ENCODE data around the gene SESTD1. TPM values are rescaled to one million over a fixed set of nuclear protein-coding genes. Genes with fewer than 3 reads are reported as not detected.

Gene SESTD1
- total RNA-seq, 2 donors from 2014 or later, result 51.3 to 75.4 TPM

DNA sequence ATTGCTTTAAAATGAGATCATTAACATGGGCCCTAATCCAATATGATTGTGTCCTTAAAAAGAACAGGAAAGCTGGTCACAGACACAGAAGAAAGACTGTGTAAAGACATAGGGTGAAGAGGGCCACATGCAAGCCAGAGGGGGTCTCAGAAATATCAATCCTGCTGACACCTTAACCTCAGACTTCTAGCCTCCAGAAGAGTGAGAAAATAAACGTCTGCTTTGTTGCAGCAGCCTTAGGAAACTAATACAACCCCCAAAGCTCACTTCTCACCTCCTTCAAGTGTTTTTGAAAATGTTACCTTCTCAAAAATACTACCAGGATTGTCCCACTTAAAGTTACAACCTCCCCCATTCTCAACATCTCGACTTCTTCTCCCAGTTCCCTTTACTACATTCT lies 39.8 kb upstream of the SESTD1 start:
- no peak overlapping the region for H3K27ac Mint-ChIP-seq
- no peak overlapping the region for H3K9ac ChIP-seq (ENCODE audit: extremely low read depth, low read length, poor library complexity, severe bottlenecking)
- H3K27me3 ChIP-seq (ENCODE audit: control insufficient read depth, insufficient read depth, low read length, poor library complexity, severe bottlenecking), result no peaks in the 10 kb centered on the region
- no peaks in the 10 kb centered on the region for H3K36me3 ChIP-seq (ENCODE audit: control insufficient read depth, insufficient read depth, low read length)
- H3K27ac ChIP-seq (ENCODE audit: low read depth, low read length), result no peak overlapping the region
- TF ChIP-seq, protein P1, sequence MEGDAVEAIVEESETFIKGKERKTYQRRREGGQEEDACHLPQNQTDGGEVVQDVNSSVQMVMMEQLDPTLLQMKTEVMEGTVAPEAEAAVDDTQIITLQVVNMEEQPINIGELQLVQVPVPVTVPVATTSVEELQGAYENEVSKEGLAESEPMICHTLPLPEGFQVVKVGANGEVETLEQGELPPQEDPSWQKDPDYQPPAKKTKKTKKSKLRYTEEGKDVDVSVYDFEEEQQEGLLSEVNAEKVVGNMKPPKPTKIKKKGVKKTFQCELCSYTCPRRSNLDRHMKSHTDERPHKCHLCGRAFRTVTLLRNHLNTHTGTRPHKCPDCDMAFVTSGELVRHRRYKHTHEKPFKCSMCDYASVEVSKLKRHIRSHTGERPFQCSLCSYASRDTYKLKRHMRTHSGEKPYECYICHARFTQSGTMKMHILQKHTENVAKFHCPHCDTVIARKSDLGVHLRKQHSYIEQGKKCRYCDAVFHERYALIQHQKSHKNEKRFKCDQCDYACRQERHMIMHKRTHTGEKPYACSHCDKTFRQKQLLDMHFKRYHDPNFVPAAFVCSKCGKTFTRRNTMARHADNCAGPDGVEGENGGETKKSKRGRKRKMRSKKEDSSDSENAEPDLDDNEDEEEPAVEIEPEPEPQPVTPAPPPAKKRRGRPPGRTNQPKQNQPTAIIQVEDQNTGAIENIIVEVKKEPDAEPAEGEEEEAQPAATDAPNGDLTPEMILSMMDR (conservative IDR thresholded peaks at IDR 0.05), result no peak
- H3K9me3 Mint-ChIP-seq, result peaks cover 12% of the 10 kb centered on the region
- H3K4me3 ChIP-seq (ENCODE audit: low read length), result no peak overlapping the region
- H3K4me1 Mint-ChIP-seq, result no peaks in the 10 kb centered on the region
- no peaks in the 10 kb centered on the region for H3K4me1 ChIP-seq (ENCODE audit: control insufficient read depth, insufficient read depth, low read length)
- H3K36me3 Mint-ChIP-seq (ENCODE audit: low read depth), result peaks cover 3% of the 10 kb centered on the region
- no peaks in the 10 kb centered on the region for H3K9me3 ChIP-seq (ENCODE audit: control insufficient read depth, low read length)
- no peak overlapping the region for H3K4me3 Mint-ChIP-seq
- H3K27me3 Mint-ChIP-seq (ENCODE audit: insufficient read depth), result no peaks in the 10 kb centered on the region
- WGBS, 2 experiments (ENCODE audit: insufficient coverage in 1 of 2, insufficient read length in 1 of 2), result 91% methylated on average over 2 of the region's 2 CpGs; no CpG with 5 or more reads in 1 of the 2 experiments
- no peak for DNase-seq

DNA sequence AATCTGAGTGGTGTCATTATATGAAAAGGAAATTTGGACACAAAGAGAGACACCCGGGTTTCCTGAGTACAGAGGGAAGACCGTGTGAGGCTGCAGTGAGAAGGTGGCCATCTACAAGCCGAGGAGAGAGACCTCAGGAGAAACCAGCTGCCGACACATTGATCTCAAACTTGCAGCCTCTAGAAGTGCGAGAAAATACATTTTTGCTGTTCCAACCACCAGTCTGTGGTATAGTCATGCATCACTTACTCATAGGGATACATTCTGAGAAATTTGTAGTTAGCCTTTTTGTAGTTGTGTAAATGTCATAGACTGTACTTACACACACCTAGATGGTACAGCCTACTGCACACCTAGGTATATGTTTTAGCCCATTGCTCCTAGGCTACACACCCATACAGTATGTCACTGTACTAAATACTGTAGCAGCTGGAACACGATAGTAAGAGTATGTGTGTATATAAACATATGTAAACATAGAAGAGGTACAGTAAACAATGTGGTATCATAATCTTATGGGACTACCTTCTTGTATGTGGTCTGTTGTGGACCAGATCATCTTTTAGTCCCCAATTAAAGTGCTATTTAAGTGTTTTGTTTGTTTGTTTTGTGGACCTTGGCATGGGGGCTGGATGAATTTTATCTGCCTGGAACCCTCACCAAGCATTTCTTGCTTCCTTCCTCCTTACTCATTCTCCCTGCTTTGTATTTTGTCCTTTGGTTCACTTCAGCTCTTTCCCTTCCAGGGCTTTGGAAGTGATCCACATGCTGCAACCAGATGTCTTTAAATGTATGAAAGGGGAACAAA lies 38.3 kb upstream of the SESTD1 start:
- no peak for DNase-seq
- Mint-ChIP-seq H3K4me3 (no peak overlapping the region), H3K9me3 (peaks cover 12% of the 10 kb centered on the region), H3K36me3 (ENCODE audit: low read depth) (peaks cover 3% of the 10 kb centered on the region), H3K4me1 (no peaks in the 10 kb centered on the region), H3K27me3 (ENCODE audit: insufficient read depth) (no peaks in the 10 kb centered on the region), H3K27ac (no peak overlapping the region)
- Histone ChIP-seq H3K4me1 (ENCODE audit: control insufficient read depth, insufficient read depth, low read length) (no peaks in the 10 kb centered on the region), H3K4me3 (ENCODE audit: low read length) (no peak overlapping the region), H3K9ac (ENCODE audit: extremely low read depth, low read length, poor library complexity, severe bottlenecking) (no peak overlapping the region), H3K36me3 (ENCODE audit: control insufficient read depth, insufficient read depth, low read length) (no peaks in the 10 kb centered on the region), H3K9me3 (ENCODE audit: control insufficient read depth, low read length) (no peaks in the 10 kb centered on the region), H3K27ac (ENCODE audit: low read depth, low read length) (no peak overlapping the region), H3K27me3 (ENCODE audit: control insufficient read depth, insufficient read depth, low read length, poor library complexity, severe bottlenecking) (no peaks in the 10 kb centered on the region)
- WGBS, 2 experiments (ENCODE audit: insufficient coverage in 1 of 2, insufficient read length in 1 of 2), result 84 to 95% methylated on average over 5 to 6 of the region's 6 CpGs
- TF ChIP-seq, protein P1 (conservative IDR thresholded peaks at IDR 0.05), result no peak

DNA sequence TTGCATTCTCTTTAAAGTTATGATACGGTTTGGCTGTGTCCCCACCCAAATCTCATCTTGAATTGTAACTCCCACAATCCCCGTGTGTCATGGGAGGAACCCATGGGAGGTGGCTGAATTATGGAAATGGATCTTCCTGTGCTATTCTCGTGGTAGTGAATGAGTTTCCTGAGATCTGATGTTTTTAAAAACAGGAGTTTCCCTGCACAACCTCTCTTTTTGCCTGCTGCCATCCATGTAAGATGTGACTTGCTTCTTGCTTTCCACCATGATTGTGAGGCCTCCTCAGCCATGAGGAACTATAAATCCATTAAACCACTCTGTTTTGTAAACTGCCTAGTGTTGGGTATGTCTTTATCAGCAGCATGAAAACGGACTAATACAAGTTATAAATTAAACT lies 37.5 kb upstream of the SESTD1 start:
- peaks cover 12% of the 10 kb centered on the region for H3K9me3 Mint-ChIP-seq

More for the DNA sequence above, 37.5 kb upstream of the SESTD1 start:
- 67 to 93% methylated on average over 1 to 4 of the region's 4 CpGs for WGBS, 2 experiments (ENCODE audit: insufficient coverage in 1 of 2, insufficient read length in 1 of 2)
- no peaks in the 10 kb centered on the region for H3K9me3 ChIP-seq (ENCODE audit: control insufficient read depth, low read length)
- H3K4me1 Mint-ChIP-seq, result no peaks in the 10 kb centered on the region
- TF ChIP-seq, protein P1 (conservative IDR thresholded peaks at IDR 0.05), result no peak
- no peak overlapping the region for H3K27ac Mint-ChIP-seq
- H3K27me3 ChIP-seq (ENCODE audit: control insufficient read depth, insufficient read depth, low read length, poor library complexity, severe bottlenecking), result no peaks in the 10 kb centered on the region
- H3K27ac ChIP-seq (ENCODE audit: low read depth, low read length), result no peak overlapping the region
- no peaks in the 10 kb centered on the region for H3K4me1 ChIP-seq (ENCODE audit: control insufficient read depth, insufficient read depth, low read length)
- no peak overlapping the region for H3K4me3 Mint-ChIP-seq
- no peak for DNase-seq
- H3K36me3 Mint-ChIP-seq (ENCODE audit: low read depth), result peaks cover 3% of the 10 kb centered on the region
- H3K36me3 ChIP-seq (ENCODE audit: control insufficient read depth, insufficient read depth, low read length), result no peaks in the 10 kb centered on the region
- H3K4me3 ChIP-seq (ENCODE audit: low read length), result no peak overlapping the region
- no peaks in the 10 kb centered on the region for H3K27me3 Mint-ChIP-seq (ENCODE audit: insufficient read depth)
- no peak overlapping the region for H3K9ac ChIP-seq (ENCODE audit: extremely low read depth, low read length, poor library complexity, severe bottlenecking)

All from endodermal cell (in vitro differentiated cells).